ENCODE data around the gene ULK4.
"Not testable (repeated sequence)": the region's sequence is repeated elsewhere in the genome, so short reads cannot be mapped to it uniquely, and the experiment has no call there.

The ULK4 gene

DNA sequence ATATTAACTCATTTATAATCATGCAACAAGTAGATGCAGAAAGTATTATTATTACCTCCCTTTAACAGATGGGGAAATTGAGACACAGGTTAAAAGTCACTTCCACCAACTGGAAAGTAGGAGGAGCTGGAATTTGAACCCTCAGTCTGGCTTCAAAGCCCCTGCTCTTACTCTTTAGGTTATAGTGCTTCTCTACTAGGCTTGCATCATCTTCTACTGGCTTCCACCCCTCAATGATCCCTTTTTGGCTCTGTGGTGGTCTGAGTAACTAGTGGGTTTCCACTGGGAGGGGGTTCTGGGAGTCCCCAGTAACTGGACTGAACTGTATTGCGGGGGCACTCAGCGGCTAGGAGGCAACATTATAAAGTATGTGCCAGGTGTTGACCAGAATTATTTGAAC, 671.6 kb downstream of the ULK4 start:
- DNase-seq: no peak

DNA sequence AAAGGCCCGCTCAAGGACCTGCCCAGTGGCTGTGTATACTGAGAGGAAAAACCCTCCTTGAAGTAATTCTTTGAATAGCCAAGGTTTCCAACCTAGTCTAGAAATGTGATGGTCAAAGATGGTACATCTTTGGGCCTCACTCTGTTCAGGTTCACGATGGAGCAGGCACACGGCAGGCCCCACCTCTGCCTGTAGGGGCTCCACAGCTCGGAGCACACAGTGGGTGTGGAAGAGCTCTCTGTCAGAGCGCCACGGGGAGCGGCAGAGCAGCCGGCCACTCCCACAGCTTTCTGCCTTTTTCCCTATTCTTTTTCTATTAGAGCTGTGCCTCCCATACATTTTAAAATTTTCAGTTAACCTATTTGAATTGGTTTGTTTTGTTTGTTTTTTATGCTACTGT, 673.1 kb downstream of the ULK4 start:
- DNase-seq: no peak

DNA sequence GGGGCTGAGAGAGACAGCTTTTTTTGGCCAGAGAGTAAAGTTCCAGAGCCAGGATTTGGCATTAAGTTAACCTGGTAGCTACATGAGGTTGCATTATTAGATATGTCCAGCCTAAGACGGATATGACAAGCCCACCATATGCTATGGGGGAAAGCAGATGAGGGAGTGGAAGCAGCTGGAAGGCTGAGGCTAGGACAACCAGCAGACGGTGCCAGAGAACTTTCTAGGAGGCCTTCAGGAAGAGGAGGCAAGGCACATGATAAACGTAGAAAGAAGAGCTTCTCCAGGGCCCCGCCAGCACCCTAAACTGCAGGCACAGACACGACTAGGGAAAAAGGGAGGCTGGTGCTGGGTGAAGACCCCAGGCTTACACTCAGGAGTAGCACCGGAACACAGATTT, 675.6 kb downstream of the ULK4 start:
- no peak for DNase-seq

DNA sequence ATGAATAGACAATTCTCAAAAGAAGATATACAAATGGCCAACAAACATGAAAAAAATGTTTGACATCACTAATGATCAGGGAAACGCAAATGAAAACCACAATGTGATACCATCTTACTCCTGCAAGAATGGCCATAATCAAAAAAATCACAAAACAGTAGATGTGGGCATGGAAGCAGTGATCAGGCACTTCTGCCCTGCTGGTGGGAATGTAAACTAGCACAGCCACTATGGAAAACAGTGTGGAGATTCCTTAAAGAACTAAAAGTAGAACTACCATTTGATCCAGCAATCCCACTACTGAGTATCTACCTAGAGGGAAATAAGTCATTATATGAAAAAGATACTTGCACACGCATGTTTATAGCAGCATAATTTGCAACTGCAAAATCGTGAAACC, 677.0 kb downstream of the ULK4 start:
- not testable (repeated sequence) for DNase-seq

DNA sequence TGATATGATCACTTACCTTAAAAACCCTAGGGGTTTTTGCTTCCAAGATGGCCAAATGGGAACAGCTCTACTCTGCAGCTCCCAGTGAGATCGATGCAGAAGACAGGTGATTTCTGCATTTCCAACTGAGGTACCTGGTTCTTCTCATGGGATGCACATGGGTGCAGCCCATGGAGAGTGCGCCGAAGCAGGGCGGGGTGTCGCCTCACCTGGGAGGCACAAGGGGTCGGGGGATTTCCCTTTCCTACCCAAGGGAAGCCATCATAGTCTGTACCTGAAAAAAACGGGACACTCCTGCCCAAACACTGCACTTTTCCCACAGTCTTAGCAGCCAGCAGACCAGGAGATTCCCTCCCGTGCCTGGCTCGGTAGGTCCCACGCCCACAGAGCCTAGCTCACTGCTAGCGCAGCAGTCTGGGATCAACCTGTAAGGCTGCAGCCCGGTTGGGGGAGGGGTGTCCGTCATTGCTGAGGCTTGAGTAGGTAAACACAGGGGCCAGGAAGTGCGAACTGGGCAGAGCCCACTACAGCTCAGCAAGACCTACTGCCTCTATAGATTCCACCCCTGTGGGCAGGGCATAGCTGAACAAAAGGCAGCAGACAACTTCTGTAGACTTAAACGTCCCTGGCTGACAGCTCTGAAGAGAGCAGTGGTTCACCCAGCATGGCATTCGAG, 684.0 kb downstream of the ULK4 start:
- DNase-seq: no peak

DNA sequence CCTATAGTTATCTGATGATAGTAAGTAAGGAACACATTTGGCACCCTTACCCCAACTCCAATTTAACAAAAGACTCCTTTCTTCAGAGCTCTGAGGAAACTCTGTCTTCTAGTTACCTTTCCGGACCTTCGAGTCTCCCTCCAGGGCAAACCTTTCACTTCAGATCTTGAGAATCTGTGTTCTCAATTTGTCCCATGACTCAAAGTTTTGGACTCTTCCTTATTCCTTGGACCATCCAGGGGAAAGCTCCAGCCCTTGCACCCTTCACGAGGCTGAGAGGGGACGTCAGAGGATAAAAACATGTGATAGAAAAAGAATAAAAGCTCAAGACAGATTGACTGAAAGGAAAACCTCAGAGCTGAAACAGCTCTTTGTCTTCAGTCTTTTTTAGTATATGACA, 685.7 kb downstream of the ULK4 start:
- no peak for DNase-seq

DNA sequence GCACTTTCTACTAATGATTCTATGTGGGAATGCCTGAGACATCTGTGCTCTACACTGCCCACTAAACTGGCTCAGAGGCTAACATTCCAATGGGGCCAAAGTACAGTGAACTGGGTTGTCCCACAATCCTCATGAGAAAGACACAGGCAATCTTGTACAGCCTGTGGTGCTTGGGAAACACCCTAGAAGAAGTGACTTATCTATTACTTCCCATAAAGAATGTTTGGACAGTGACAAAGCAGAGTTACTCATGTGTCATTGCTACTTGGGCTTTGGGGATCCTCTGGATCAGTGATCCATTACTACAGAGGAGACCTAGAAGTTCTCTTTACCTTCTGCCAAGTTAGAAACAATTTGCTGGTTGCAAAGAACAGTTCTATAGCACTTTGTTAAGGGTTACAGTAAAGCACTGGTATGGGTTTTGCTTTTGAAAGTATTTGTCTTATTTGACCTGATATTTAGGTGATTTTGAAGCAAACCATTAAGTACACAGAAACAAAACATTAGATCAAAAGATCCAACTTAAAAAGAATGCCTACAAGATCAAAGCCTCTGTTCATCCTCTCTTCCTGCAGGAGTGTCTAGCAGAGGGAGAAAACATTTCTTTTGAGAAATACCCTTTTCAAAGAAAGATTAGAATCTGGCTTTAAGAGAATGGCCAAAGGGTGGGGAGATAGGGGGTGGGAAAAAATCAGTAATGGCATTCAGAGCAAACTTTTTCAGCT, 686.8 kb downstream of the ULK4 start:
- no peak for DNase-seq

DNA sequence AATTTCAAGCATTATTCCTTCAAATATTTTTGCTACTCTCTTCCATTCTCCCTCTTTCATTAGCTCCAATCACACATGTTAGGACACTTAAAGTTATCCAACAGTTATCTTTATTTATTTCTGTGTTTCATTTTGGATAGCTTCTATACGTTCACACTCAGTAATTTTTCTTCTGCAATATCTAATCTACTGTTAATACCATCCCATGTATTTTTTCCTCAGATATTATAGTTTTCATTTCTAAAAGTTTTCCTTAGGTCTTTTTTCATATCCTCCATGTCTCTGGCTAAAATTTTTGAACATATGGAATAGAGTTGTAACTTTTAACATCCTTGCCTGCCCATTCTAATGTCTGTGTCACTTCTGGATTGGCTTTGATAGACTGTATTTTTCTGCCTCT, 689.2 kb downstream of the ULK4 start:
- DNase-seq: no peak

DNA sequence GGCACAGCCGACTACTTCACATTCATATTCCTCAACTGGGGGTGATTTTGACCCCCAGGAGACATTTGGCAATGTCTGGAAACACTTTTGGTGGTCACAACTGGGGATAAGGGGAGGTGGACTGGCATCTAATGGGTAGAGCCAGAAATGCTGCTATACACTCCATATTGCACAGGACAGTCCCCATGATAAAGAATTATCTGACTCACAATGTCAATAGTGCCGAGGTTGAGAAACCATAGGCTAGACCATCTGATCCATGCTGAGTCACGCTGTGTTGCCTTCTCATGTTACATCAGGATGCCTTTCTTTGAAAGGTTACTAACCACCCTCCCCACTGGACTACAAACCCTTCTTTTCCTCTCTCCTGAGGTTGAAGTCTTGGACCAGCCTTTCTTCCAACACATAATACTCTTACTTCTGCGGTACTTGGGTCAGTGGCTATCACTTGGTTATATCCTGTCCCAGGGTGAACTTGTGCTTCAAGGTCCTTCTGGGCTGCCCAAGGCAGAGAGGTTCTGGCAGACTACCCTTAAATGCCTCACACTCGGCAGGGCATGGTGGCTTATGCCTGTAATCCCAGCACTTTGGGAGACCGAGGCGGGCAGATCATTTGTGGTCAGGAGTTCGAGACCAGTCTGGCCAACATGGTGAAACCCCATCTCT, 693.8 kb downstream of the ULK4 start:
- no peak for DNase-seq

DNA sequence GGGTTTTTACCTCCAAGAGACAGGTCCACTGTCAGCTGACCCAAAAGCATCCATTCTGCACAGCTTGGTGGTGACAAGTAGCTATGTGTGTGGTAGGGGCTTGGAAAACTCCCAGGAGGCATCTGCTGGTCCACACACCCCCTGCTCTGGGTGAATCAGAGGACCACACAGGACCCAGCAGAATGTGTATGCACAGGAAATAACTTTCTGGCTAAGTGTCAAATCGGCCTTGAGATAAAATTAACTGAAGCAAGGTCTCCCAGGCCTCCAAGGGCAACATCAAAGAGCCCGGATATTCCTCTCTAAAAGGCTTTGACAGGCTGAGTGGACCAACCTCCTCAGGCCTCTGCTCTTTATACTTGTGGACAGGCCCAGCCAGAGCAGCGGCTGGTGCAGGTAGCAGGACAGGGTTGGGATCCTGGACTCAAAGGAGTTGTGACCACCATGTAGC, 696.1 kb downstream of the ULK4 start:
- DNase-seq: no peak

DNA sequence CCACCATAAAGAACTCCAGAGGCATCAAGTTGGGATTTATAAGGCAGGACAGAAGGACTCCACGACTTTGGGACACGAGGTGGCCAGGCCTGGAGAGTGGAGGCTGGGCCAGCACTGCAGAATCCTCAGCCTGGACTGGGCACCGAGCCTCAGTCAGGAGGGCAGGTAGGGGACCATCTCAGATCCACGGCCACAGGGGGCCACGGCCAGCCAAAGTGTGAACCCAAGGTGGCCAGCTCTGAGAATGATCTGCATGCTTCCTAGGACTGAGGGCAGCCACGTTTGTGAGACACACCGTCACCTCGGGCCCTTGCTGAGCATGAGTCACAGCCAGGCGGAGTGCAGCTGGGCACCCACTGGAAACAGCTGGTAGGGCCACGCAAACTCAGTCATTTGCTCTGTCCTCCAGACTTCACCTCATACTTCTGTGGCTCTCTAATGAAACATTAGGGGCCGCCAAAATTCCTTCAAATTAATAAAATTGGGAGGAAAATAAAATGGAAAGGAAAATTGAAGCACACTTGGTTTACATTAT, 696.8 kb downstream of the ULK4 start:
- DNase-seq: no peak

DNA sequence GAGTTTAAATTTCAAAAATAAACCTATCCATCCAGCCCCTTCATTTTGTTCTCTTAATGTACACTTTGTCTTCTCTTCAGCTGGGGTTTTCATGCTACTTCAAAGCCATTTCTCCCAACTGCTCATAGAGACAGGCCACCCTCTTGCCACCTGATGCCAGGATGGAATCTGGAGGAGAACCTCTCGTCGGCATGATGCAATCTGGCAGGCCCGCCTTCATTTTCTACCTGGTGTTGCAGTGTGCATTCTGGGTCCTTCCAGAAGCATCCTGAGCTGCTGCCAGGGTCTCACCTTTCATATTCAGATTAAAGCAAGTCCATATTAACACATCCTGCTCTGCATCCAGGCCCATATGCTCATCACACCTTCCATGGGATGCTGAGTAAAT, 701.8 kb downstream of the ULK4 start:
- no peak for DNase-seq

DNA sequence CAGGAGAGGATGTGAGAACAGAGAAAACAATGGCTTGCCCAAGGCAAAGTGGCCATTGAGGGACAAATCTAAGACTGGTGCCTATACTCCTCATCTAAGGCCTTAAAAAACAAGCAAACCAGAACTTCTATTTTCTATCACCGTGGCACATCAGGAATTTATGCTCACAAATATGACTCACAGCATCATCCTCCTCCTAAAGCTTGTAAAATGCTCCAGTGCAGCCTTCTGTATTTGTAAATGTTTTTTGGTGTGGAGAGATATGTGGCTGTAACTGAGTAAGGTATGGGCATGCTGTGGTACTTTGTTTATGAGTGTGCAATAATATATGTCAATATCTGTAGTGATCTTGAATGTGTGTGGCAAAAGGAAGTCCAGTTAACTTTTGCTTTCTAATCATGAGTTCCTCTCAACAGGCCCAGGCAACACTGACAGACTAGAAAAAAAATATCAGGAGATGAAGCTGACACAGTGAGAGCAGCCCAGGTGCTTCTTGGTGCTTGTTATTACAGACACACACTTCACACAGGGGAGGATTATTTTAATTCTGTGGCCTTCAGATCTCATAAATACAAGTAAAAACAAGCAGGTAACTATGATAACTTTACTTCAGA, 702.3 kb downstream of the ULK4 start:
- DNase-seq: no peak

DNA sequence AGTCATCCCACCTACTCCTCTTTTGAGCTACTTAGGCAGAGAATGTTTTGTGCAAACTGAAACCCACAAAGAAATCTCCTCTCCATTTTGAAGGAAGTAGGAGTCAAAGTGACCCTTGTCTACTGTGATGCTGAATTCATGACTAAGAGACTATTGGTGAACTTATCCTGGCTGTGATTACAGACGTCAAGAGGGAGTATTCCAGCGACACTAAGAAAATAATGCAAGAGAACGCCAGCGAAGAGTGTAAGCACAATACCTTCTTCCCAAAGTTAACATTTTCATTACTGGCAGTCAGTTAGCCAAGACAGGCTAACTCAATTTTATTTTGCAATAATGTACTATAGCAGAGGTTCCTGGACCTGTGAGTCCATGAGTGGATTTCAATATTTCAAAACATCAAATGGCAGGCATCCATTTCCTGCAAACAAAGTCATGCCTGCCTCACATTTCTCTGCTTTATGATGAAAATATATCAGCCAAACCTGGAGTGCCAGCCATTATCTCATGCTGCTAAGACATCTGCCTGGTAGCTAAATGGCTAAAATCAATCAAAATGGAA, 703.6 kb downstream of the ULK4 start:
- DNase-seq: no peak

DNA sequence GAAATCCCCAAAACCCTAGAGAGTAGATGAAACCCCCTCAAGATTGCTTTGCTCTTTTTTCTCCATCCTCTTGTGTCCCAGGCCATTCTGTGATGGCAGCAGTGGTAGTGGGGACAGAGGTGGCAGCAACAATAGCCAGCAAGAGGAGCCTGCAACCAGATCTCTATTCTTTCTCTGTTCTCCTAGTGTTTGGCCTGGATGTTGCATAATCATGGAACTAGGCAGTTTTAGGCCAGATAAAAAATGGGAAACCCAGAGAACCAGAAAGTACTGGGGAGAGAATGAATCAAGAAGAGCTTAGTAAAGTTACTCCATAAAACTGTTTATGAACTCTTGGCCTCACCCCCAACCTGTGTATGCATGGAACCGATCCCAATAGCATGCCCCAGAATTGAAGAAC, 710.3 kb downstream of the ULK4 start:
- DNase-seq: no peak

DNA sequence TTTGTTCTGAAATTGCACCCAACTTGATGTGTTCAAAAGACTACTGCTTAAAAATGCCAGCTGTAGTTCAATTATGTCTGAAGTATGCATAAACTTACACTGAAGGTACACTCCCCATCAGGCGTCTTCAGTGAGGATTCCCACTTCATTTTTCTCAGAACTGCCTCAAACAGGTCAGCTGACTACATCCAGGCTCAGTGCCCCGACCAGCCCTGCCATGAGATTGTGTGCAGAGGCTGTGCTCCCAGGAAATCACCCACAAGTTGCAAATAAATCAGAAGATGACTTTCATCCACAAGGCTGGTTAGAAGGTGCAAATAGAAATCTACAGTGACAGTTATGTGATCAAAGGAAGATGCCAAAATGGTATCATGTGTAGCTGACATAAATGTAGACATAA, 711.1 kb downstream of the ULK4 start:
- no peak for DNase-seq

DNA sequence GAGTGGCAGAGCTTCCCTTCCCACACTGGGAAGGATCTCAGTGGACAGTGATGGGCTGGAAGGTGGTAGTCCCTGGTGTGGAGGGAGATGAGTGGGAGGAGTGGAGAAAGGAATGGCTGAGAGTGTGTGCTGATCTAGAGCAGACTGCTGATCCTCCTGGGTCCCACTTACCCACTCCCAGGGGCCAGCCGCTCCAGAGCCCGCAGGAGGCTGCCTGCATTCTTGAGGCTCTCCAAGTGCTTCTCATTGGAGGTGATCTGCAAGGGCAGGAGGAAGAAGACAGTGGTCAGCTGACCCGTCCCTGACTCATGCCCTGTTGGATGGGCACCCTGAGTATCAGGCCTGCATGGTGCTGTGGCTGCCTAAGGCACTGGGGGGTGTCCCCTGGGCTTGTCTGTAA, 712.6 kb downstream of the ULK4 start:
- no peak for DNase-seq

DNA sequence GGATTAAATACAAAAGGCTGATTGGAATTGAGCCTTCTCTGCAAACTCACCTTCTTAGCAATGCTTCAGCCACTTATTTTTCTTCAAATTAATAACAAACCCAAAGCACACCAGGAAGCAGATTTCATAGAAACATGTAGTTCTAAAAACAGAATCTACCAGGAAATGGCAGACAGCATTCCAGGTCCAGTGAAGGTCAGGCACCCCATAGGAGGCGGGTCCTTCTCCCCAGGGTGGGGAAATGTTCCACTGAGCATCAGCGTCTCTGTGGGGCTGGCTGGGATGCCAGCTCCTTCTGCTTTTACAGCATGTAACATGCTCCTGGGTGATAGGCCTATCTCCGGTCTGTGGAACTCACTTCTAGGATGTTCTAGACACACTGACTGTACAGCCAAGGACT, 713.4 kb downstream of the ULK4 start:
- DNase-seq: no peak

DNA sequence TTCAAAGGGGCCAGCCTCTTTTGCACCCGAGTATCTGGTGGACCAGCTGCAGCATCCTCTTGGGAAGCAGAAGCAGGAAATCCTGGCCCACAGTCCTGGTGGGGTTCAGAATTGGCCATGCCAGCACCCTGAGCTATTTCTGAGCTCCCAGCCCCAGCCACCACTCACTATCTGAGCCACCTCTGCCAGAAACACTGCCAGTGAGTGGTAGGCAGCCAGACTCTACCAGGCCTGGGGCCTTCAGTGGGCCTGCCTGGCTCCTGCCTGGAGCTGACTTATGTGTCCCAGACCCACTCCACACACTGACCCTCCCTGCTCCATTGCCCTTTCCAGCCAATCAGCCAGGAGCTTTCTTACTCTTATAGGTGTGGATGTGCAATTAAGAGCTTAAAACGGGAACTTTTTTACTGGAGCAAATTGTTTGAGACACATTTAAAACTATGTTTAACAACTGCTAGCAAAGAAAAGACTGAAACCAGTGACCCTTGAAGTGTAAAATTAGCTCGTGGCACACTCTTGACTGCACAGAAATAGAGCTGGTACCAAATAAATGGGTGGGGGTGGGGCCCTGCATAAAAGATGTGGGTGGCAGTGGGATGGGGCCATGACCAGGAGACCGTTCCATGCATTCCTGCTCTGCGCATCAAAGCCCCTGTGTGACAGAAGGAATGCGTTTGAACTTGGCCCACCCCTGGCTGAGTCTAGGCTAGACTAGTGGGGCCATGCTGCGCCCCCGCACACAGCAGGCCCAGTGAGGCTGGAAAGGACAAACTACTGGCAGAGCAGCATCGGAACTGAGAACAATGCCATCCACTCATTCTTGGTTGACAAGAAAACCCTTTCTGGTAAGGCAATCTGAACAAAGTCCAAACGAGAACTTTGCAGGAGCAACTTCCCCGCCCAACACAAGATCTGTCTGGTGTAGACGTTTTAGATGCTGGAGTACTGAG, 714.6 kb downstream of the ULK4 start:
- DNase-seq: no peak

DNA sequence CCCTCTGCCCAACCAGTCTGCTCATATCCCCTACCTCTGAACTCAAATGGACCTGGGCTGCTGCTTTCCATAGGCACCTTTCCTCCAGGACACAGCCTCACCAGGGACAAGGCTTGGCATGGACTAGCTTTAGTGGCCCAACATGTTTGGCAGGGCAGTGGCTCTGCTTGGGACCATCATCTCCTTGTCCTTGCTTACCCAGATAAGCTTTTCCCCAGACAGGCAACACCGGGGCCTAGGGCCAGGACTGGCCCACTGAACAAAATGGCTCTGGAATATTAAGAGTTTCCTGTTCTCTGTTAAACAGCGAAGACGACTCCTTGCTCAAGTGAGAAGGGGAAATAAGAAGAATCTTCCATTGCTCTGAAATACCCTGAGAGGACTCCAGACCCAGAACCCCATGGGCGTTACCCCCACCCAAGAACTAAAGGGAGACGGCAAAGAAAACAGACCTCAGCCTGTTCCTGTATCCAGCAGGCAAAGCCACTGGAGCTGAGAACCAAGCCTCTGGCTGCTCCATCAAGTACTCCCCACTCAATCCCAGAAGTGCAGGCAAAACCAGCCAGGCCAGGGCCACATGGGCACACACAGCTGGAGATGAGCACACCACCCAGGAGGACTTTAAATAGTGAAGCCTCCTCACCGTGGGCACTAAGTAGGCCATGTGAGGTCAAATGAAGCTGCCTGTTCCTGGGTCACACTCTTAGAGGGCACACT, 717.1 kb downstream of the ULK4 start:
- no peak for DNase-seq

DNA sequence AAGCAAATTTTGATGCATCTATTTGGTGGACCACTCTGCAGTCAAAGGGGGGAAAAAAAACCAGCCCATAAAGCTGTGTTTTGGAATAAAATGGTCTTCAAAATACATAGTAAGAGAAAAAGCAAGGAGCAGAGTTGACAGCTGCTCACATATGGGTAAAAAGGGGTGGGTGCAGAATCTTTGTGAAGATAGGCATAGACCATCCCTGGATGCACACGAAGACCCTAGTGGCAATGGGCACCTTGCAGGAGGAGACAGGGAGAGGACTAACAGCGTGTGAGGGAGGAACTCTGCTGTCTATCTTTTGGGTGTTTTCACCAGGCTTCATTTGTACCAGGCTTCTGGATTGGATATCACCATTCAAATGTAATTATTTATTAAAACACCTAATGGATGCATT, 718.7 kb downstream of the ULK4 start:
- DNase-seq: no peak

Measured in NCI-H1930 (cell line).